NB4 (cell line): ENCODE measurements around the gene DAAM1.

ENCODE experiments used
- CTCF ChIP-seq: IDR thresholded peaks from one replicate; pipeline ENCODE4 v1.5.1; 2012; ENCODE audit warnings: low read depth, low read length
- POLR2A ChIP-seq: IDR thresholded peaks from 2 replicates; pipeline ENCODE4 v1.6.1; 2011; ENCODE audit warnings: mild to moderate bottlenecking; ENCODE audit not compliant: insufficient read length; ENCODE audit errors: extremely low read depth

GRCh38 chr14:59210621-59211020, 22.2 kb downstream of the DAAM1 start:
- TF ChIP-seq CTCF (no peak), POLR2A (no peak)
